HG03432 (cell line): ENCODE results near the gene DDX10.

Experiments
- ATAC-seq: cut with Tn5 transposase; IDR thresholded peaks from one replicate; pipeline ENCODE4 v1.9.1; 2021; ENCODE audit warnings: mild to moderate bottlenecking, moderate library complexity; ENCODE audit not compliant: unreplicated experiment

The DDX10 gene

GRCh38 chr11:108967571-108967970, 302.7 kb downstream of the DDX10 start:
- ATAC-seq: no peak

- ATAC-seq: no peak
Observed at GRCh38 chr11:108970221-108970991, 305.5 kb downstream of the DDX10 start.

- no peak for ATAC-seq
Observed at GRCh38 chr11:108973402-108974162, 308.7 kb downstream of the DDX10 start.

GRCh38 chr11:108975026-108975425, 310.2 kb downstream of the DDX10 start:
- no peak for ATAC-seq

DNA sequence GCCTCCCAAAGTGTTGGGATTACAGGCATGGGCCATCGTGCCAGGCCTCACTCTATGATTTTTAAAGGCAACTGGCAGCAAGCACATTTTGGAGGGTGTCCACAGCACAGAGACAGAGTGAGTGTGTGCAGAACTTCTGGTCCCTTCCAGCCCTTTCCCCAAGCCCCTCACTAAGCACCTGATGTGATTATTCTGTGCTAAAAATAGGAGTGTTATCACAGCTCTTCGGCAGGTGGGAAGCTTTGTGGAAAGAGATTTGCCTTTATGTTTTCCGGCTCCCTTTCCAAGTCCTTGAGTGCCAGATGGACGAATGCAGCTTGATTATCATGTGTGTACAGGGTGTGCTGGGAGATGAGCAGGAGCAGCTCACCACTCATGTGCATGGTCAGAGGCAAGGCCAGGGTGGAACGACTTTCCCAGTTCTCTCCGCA, 310.8 kb downstream of the DDX10 start:
- no peak for ATAC-seq

- no peak for ATAC-seq
Observed at GRCh38 chr11:108983636-108984420, 319.0 kb downstream of the DDX10 start.

DNA sequence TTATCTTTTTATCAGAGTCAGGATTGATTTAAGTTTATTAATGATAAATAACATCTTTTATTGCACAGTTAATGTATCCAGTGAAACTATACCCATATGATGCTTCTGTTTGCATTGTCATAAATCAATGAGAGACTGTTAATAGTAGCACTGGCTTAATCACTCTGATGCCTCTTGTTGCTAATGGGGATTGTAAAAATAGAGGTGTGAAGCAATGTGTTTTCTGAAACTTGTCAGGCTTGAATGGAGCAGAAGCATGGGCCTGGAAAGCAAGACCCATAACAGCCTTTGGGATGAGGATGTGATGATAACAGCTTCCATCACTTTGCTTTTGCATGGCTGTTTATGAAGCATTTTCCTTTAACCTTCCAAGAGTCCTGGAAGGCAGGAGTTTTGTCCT, 319.7 kb downstream of the DDX10 start:
- no peak for ATAC-seq

- ATAC-seq: no peak
Observed at GRCh38 chr11:108985236-108985944, 320.5 kb downstream of the DDX10 start.

- no peak for ATAC-seq
Observed at GRCh38 chr11:108985945-108986279, 321.0 kb downstream of the DDX10 start.
